ENCODE measurements around the gene RAPH1.
"Not testable (repeated sequence)": the region's sequence is repeated elsewhere in the genome, so short reads cannot be mapped to it uniquely, and the experiment has no call there.

Gene RAPH1

DNA sequence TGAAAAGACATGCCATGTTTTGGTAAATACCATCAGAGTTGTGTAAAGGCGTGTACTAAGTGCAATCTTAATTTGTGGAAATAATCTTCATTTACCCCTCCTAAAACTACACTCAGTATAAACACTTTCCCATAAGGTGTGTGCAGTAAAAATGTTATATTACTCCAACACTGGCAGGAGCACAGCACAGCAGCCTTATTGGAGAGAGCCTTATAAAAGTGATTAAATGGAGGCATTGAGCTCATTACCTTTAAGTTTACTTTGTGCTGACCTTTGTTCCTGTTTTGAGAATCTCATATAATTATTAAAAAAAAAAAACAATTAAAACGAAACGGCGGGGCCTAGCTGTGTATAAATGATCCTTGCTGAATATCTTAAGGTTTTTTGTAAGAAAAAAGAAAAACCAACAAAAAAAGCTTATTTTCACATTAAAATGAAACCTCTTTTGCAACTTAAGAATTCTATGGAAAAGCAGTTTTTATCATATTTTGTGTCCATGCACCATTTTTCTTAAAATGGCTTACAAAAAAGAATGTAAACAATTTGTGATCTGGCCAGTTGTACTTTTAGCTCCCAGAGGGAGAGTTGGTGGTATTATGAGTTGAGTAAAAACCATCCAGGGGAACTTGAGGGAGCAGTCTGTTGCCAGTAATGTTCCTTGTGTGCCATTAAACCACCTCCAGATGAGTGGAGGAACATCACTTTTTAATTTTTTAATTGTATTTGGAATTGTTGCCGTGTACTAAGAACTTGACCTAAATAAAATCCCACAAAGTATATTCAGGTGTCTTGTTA lies 103.5 kb downstream of the RAPH1 start:
- no peak for DNase-seq

DNA sequence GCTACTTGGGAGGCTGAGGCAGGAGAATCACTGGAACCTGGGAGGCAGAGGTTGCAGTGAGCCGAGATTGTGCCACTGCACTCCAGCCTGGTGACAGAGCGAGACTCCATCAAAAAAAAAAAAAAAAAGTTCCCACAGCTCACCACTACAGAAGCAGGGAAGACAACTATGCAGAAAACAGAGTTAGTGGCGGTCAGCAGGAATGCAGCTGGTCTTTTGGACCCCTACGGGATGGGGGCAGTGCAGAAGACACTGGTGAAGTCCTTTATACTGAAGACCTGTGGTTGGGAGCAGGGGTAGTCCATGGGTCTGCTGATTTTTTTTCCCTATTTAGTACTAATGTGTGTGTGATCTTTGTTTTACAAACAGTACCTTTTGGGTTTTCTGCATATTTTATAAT lies 105.5 kb downstream of the RAPH1 start:
- not testable (repeated sequence) for DNase-seq

DNA sequence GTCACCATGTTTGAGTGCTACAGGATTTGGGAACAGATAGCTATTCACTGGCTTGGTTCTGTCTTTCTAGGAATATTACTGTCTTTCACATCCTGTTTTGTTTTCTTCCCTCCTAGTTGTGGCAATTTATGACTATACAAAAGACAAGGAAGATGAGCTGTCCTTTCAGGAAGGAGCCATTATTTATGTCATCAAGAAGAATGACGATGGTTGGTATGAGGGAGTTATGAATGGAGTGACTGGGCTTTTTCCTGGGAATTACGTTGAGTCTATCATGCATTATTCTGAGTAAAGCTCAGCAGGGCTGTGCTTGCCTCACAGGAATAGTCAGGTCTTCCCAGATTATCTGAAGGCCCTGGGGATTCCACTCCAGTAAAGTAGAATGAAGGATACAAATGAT lies 108.0 kb downstream of the RAPH1 start:
- no peak for DNase-seq

DNA sequence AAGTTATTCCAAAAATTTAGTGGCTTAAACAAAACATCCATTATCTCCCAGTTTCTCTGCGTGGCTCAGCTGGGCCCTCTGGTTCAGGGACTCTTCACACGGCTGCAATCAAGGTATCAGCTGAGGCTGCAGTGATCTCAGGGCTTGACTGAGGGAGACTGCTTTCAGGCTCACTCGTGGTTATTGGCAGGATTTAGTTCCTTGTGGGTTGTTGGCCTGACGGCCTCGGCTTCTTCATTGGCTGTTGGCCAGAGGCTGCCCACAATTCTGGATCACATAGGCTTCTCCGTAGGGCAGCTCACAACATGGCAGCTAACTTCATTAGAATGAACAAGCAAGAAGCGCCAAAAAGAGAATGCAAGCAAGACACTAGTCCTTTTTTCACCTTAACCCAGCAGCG lies 116.8 kb downstream of the RAPH1 start:
- DNase-seq: no peak

DNA sequence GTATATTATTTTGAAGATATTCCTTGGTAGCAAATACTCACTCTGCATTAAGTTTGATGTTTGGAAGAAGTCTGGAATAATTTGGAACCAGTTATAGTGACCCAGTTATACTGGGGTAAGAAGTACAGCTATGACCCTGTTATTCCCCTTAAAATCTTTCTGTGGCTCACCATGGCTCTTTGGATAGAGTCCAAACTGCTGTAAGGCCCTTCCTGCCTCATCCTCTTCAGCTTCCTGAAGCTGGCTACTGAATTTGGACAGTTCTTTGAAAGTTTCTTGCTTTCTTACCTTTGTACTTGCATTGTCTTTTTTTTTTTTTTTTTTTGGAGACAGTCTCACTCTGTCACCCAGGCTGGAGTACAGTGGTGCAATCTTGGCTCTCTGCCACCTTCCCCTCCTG lies 121.3 kb downstream of the RAPH1 start:
- DNase-seq: no peak

DNA sequence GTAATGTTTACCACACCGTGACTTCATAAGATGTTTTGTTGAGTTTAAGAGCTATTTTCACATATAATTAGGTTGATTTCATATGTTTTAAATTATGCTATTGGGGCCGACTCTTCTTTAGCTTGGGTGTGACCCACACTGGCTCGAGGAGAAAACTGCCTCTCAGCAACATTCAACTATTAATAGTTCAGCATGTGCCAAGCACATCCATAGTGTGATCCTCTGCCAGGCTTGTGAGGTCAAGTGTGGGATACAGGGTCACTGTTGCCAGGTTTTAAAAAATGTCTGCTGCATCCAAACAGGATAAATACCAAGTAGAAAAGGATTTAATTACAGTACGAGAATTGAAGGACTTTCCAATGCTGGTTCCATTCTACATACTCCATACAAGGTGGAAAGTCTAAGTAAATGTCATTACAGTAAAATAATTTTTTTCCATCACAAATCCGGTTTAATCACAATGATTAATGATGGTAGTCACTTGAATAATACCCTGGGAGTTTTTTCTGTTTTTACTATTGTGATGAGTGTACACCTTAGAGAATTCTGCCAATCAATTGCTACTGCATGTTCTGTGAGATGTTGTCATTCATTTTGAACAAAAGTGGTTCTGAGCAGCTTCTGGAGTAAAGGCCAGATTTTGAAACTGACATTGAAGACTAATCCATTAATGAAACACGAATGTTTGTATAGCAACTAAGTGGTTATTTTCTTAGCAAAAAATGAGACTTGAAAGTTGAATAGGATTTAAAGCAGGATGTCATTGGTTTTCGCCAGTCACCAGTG lies 122.4 kb downstream of the RAPH1 start:
- no peak for DNase-seq

DNA sequence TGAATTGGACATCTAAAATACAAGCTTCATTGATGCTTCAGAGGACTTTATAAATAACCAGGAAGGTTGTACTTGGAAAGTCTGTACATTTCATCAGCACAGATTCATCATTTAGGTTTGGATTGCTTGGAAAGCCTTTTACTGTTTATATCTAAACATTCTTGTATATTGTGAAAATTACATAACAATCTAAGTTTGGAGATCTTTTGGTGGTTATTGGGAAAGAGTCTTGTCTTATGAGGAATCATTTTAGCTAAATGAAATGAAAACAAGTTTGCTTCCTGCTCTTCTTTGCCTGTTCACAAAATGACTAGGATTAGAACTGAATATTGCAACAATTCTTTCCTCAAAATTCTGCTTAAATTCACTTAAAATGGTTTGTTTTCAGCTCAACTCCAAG lies 127.6 kb downstream of the RAPH1 start:
- no peak for DNase-seq

DNA sequence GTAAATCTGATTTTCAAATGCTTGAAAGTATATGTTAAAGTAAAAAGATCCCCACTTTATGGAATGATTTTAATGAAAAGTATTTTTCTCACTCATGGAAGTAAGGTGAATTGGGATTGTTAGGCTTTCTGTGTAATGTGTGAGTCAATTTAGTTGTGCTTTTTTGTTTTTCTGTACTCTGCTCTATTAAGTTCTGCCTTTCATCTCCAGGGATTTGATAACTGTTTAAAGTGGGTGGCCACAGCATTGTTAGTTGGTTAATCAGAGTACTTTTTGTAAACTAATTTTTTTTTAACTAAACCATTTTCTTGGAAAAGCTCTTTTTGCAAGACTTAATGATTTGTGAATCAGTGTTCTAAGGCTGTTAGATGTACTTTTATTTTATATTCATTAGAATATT lies 130.1 kb downstream of the RAPH1 start:
- no peak for DNase-seq

DNA sequence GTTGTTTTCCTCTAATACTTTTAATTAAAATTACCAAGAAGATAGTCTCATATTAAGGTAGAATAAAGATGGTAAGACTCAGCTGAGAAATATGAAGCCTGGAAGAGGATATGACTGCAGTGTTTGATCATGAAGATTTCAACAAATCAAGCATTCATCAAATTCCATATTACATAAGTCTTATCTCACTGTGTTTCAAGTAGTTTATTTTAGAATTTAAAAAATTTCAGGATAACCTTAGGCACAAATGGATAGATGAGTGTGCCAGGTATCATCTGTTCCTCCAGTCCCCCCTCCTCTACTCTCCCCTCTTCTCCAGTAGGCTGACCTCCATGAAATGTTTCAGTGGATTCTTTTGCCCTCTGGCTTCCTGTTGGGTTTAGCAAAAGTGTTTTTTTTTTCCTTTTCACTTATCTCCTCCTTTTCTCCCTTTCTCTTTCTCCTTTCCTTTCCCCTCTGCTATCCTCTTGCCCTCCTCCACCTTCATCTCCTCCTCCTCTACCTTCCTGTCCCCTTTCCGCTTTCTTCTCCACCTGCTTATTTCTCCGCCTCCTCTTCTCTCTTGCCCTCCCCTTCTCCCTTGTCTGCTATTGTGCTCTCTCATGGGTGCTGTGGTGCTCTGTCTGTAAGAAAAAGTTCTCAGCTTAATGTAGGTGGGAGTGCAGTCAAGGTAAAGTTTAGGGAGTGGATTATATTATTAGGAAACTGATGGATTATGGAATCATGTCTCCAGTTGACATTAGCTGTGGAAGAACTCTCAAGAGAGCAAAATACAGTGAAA lies 134.1 kb downstream of the RAPH1 start:
- no peak for DNase-seq

DNA sequence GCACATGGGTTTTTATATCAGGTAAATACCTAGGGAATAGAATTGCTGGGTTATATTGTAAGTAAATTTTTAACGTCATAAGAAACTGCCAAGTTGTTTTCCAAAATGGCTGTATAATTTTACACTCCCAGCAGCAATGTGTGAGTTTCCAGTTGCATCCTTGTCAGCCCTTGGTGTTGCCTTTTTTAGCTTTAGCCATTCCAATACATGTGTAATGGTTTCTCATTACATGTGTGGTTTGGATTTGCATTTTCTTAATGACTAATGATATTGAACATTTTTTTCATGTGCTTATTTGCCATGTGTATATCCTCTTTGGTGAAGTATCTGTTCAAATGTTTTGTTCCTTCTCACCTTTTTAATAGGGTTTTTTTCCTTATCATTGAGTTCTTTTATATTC lies 136.1 kb downstream of the RAPH1 start:
- DNase-seq: no peak

DNA sequence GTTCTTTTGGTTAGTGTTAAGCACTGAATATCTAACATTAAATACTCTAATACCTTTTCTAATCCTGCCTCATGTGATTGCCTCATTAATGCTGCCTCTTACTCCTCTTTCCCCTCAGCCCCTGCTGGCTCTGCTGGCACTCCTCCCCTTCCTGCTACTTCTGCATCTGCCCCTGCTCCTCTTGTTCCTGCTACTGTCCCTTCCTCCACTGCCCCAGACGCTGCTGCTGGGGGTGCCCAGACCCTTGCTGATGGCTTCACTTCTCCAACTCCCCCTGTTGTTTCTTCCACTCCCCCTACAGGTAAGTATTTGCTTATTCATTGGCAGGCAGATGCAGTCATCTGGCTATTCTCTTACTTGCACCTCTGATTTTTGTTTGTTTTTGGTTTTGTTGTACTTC lies 138.4 kb downstream of the RAPH1 start:
- DNase-seq: no peak

DNA sequence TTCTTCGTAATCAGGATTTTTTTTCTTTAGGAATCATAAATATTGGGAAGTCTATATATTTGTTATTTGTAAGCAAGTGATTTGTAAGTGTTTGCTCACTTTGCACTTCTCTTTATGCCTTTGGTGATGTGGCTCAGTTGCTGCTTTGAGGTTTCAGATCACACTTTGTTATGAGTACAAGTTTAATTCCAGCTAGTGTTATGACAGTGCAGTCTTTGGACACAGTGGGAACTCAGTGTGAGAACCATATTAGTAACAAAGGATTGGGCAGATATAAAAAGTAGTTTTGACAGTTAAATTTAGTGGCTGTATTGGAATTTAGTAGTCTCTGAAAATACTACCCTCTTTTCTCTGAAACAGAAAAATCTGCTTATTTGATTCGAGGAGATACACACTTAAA lies 139.2 kb downstream of the RAPH1 start:
- DNase-seq: no peak

DNA sequence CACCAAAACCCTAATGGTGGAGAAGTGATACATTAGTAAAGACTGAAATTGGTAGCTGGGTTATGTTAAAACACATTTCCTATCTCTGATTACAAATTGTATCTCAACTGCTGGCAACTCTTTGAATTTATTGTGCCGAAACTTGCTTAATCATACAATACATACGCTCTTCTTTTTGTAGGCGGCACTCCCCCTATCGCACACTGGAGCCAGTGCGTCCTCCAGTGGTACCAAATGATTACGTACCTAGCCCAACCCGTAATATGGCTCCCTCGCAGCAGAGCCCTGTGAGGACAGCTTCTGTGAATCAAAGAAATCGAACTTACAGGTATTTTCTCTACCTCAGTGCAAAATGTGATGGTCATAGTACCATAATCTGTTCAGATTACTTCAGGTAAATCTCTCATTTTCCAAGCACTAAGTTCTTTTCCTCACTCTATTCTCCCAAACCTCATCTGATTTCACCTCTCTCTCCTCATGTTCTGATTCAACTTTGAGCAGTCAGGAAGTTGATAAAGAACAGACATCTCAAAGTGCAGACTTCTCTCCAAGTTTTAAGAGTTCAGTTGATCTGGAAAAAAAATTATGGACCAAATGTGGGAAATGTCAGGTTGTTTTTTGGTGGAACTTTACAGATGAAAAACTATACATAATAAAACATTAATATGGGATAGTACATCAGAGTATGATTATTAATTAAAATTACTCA lies 140.4 kb downstream of the RAPH1 start:
- DNase-seq: no peak

DNA sequence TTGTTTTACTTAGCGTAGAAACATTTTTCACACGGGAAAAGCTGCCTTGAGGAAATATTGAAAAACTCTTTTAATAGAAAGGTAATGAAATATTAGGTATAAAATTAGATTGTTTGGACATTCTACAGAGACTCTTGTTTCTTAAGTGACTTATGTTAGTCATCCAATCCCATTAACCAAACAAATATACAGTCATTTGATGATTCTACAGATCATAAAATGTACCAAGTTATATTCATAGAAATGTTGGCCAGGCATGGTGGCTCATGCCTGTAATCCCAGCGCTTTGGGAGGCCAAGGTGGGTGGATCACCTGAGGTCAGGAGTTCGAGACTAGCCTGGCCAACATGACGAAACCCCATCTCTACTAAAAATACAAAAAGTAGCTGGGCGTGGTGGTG lies 146.9 kb downstream of the RAPH1 start:
- not testable (repeated sequence) for DNase-seq

DNA sequence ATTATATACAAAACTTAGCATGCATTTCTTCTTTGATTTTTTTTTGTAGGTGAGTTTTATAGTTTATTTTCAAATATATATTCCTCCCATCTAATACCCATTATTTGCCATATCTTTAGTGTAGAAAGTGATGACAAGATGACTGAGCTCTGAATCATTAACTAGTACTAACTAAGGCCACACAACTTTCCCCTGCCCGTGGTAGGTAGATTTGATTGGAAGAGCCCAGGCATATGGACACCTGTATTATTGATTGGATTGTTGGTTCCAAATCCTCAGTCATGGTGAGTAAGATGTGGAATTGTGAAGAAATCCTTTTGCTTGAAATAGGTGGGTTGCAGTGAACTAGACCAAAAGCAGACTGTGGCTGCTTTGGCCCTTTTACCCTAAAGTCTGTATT lies 152.1 kb downstream of the RAPH1 start:
- DNase-seq: no peak

DNA sequence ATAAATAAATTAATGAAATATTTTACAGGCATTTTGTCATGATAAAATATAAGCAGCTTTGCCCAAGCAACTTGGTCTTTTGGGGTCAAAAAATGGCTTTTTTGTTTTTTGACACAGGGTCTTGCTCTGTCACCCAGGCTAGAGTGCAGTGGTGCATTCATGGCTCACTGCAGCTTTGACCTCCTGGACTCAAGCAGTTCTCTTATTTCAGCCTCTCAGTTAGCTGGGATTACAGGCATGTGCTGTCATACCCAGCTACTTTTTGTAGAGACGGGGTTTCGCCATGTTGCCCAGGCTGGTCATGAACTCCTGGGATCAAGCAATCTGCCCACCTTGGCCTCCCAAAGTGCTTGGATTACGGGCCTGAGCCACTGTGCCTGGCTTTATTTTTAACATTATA lies 155.9 kb downstream of the RAPH1 start:
- no peak for DNase-seq

DNA sequence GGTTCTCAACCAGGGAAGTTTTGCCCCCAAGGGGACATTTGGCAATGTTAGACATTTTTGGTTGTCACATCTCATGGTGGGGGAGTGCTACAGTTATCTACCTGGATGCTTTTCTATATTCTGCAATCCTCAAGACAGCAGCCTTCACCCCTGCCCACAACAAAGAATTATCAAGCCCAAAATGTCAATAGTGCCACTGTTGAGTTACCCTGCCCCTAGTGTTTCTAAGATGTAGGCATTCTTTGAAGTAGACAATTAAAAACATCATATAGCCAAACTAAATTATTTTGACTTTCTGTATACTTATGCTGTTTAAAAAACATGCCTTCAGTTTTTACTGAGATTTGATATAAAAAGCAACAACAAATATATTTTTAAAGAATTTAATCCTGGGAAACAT lies 158.9 kb downstream of the RAPH1 start:
- no peak for DNase-seq

DNA sequence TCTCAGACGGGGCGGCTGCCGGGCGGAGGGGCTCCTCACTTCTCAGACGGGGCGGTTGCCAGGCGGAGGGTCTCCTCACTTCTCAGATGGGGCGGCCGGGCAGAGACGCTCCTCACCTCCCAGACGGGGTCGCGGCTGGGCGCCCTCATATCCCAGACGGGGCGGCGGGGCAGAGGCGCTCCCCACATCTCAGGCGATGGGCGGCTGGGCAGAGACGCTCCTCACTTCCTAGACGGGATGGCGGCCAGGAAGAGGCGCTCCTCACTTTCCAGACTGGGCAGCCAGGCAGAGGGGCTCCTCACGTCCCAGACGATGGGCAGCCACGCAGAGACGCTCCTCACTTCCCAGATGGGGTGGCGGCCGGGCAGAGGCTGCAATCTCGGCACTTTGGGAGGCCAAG lies 162.4 kb downstream of the RAPH1 start:
- not testable (repeated sequence) for DNase-seq

DNA sequence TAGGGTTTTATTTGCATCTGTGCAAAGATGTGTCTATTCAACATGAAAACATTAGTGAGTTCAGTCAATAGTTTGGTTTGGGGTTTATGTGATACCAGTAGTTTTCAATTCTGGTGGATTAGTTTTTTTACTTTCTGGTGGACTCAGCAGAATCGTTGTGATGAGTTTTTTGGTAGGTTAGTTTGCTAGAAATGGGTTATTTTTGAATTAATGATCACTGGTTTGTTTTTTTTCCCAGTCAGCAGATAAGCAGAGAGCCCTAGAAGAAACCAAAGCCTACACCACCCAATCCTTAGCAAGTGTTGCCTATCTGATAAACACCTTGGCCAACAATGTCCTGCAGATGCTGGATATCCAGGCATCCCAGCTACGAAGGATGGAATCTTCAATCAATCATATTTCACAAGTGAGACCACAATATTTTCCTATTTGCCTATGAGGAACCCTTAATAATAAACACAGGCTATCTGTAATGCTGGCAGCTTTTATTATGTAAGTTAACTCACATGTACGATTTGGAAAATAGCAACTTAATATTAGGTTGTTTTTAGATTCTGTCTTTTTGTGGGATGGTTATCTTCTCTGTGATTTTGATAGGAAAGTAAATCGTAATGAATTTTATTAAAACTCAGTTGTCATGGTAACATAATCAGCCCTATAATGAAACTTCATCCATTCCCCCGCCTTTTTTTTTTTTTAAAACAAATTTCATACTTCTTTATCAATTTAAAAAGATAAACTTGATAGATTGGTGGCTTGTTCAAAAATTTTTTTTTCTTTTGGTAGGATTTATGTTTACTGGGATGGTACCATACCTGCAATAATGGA lies 168.2 kb downstream of the RAPH1 start:
- no peak for DNase-seq

DNA sequence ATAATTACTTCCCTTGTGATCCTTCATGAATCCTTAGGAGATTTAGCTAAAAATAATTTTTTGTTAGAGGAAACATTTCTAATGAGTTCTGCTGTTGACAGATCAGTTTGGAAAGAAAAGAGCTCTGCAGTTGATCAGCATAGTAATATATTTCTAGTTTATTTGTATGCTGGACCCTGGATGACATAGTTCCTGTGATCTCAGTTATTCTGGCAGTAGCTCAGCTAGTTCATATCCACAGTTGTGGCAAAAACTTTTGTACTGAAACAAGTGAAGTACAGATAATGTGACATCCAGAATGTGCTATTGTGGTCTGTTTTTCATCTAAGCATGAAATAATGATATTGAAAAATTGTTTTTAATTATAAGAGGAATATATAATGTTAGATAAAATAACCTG lies 173.2 kb downstream of the RAPH1 start:
- DNase-seq: no peak

DNA sequence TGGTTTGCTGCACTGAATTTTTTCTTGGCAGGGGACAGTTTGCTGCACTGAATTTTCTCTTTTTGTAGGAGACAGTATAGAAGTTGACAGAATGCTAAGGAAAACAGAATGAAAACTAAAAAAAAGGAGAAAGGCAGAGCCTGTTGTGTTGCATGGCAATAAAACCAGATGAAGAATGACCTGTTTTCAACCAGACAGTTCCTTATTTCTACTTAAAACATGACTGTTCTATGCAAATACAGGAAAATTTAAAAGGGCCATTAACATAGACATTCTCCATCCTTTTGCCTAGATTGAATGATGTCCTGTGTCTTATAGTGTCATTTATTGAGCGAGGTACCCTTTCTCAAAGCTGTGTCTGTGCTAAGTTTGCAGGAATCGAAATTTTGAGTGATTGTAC lies 173.6 kb downstream of the RAPH1 start:
- DNase-seq: no peak

DNA sequence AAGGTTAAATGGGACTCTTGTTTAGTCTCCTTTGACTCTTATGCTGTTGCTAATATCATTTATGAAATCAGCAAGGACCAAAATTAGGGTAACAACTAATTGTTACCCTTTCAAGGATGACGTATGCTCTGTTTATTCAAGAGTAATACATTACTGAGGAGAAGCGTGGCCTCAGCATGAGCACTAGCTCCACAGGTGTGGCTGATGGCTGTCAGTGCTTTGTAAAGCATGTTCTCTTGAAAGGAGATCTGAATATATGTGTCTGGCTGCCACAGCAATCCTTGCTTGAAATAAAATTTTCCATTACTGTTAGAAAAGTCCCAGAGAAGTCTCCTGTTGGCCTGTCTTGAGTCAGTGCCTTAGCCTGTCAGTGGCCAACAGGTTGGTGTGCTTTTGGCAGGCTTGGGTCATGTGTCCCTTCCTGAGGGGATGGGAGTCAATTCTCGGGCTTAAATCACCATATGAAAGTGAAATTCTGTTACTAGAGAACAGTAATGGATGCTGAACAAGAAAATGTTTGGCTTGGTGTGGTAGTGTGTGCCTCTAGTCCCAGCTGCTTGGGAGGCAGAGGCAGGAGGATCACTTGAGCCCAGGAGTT lies 174.2 kb downstream of the RAPH1 start:
- DNase-seq: no peak
